BLaER1 (cell line): ENCODE data around the gene AQP6.

Experiments
- H3K27ac ChIP-seq: shearing (Covaris generic); formaldehyde crosslinking; 2 replicates; pipeline ENCODE4 v1.8.1; 2022
- H3K27me3 ChIP-seq: shearing (Covaris generic); formaldehyde crosslinking; 2 replicates; pipeline ENCODE4 v1.8.1; 2022
- H3K36me3 ChIP-seq: shearing (Covaris generic); formaldehyde crosslinking; 2 replicates; pipeline ENCODE4 v1.8.1; 2022
- H3K4me1 ChIP-seq: shearing (Covaris generic); formaldehyde crosslinking; 2 replicates; pipeline ENCODE4 v1.8.1; 2022
- H3K4me2 ChIP-seq: shearing (Covaris generic); formaldehyde crosslinking; 2 replicates; pipeline ENCODE4 v1.8.1; 2022
- H3K4me3 ChIP-seq: shearing (Covaris generic); formaldehyde crosslinking; 2 replicates; pipeline ENCODE4 v1.8.1; 2022
- H3K9ac ChIP-seq: shearing (Covaris generic); formaldehyde crosslinking; 2 replicates; pipeline ENCODE4 v1.8.1; 2022
- H3K9me3 ChIP-seq: shearing (Covaris generic); formaldehyde crosslinking; 2 replicates; pipeline ENCODE4 v1.8.1; 2022
- H4K20me1 ChIP-seq: shearing (Covaris generic); formaldehyde crosslinking; 2 replicates; pipeline ENCODE4 v1.8.1; 2022
- Cebpa-rat ChIP-seq: shearing (Covaris generic); IDR thresholded peaks from 2 replicates; pipeline ENCODE4 v1.8.1; 2022

The AQP6 gene

DNA sequence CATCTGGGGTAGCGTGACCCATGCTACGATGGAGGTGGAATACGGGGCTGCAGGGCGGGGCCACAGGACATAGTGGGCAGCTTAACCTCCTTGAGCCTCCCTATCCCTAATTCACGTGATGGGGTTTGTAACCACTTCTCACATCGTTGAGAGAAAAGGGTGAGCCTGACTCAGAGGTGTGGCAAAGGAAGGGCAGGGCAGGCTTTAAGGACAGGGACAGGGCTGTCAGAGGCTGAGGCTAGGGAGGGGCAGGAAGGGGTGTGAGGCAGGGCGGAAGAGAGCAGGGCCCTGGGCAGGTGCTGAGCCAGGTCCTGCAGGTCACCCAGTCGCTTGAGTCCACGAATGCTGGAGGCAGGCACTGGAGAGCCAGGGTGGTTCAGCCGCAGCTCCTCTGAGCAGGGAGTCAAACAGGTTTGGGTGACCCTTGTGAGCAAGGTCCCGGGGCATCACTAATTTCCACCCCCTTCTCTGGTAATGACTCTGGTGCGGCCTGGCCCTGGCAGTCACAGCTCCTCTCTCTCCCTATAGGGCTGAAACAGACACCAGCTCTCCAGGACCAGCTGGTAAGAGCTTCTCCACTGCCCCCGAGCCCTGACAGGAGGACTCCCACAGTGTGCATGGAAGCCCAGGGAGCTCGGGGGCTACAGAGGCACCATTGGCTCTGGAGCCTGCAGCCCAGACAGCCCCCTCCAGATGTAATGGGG lies 29.7 kb upstream of the AQP6 start:
- peaks cover 41% of the 10 kb centered on the region for H3K4me1 ChIP-seq
- H4K20me1 ChIP-seq, result no peaks in the 10 kb centered on the region
- no peak overlapping the region for H3K9ac ChIP-seq
- H3K4me2 ChIP-seq, result peak overlapping the region; percentile 67; the same call in 1 of the 2 replicates
- no peaks in the 10 kb centered on the region for H3K36me3 ChIP-seq
- H3K4me3 ChIP-seq, result no peak overlapping the region
- H3K27me3 ChIP-seq, result no peaks in the 10 kb centered on the region
- no peak for TF ChIP-seq Cebpa-rat
- H3K9me3 ChIP-seq, result no peaks in the 10 kb centered on the region
- no peak overlapping the region for H3K27ac ChIP-seq

DNA sequence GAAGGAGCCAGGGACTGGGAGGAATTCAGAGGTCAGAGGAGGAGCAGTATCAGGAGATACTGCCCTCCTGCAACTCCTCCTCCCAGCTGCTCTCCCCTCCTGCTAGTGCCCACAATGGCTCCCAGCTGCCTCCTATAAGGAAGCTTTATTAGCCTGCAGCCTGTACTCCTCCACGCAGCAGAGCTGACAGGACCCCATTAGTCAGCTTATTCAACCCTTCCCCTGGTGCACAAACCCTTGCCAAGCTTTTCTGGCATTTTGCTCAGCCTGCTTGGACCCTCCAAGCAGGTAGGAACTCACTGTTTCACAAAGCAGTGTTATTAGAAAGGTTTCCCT lies 29.2 kb upstream of the AQP6 start:
- Histone ChIP-seq H3K4me1 (peaks cover 41% of the 10 kb centered on the region), H3K9me3 (no peaks in the 10 kb centered on the region), H3K36me3 (no peaks in the 10 kb centered on the region), H3K27ac (no peak overlapping the region), H3K4me2 (peak overlapping the region; percentile 4; the same call in 1 of the 2 replicates), H3K9ac (no peak overlapping the region), H3K4me3 (no peak overlapping the region), H4K20me1 (no peaks in the 10 kb centered on the region), H3K27me3 (no peaks in the 10 kb centered on the region)
- TF ChIP-seq Cebpa-rat, result no peak

DNA sequence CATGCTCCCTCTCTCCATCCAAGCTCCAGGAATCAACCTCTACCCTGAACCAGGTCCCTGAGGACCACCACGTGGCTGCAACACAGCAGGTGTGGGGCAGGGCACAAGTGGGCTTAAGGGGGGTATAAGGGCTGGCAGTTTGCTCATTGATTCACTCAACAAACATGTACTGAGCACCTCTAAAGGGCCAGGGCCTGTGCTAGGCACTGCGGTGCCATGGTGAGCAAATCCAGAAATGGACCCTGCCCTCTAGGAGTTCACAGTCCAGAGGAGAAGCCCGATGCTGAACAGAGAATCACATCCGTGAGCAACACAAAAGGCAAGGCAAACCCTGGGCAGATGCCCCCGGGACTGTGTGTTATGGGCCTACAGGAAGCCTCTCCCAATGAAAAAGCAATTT lies 28.7 kb upstream of the AQP6 start:
- Histone ChIP-seq H3K36me3 (no peaks in the 10 kb centered on the region), H3K27ac (no peak overlapping the region), H3K4me3 (no peak overlapping the region), H3K27me3 (no peaks in the 10 kb centered on the region), H4K20me1 (no peaks in the 10 kb centered on the region), H3K4me1 (peaks cover 41% of the 10 kb centered on the region), H3K9me3 (no peaks in the 10 kb centered on the region), H3K4me2 (peak overlapping the region; percentile 4; the same call in 1 of the 2 replicates), H3K9ac (no peak overlapping the region)
- no peak for TF ChIP-seq Cebpa-rat

DNA sequence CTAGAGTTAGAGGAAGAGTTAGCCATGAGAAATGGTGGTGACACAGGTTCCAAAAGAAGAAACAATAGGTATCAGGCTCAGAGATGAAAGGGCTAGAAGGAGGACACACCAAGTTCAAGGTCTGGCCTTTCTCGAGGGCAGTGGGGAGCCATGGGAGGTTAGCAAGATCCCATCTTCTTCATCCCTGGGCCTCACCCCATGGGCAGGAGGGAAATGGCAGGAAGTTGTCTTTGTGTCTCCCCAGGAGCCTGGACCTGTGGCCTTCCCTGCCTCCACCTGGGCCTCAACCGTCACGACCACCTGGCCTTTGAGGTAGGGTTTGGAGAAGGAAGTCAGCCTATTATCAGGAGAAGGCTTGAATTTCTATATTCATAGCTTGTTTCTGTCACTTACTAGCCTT lies 28.0 kb upstream of the AQP6 start:
- H3K27me3 ChIP-seq, result no peaks in the 10 kb centered on the region
- no peak overlapping the region for H3K9ac ChIP-seq
- H3K9me3 ChIP-seq, result no peaks in the 10 kb centered on the region
- no peak overlapping the region for H3K4me3 ChIP-seq
- peak overlapping the region; percentile 82 for H3K4me2 ChIP-seq
- TF ChIP-seq Cebpa-rat, result no peak
- H3K36me3 ChIP-seq, result no peaks in the 10 kb centered on the region
- no peak overlapping the region for H3K27ac ChIP-seq
- H3K4me1 ChIP-seq, result peaks cover 41% of the 10 kb centered on the region
- no peaks in the 10 kb centered on the region for H4K20me1 ChIP-seq

DNA sequence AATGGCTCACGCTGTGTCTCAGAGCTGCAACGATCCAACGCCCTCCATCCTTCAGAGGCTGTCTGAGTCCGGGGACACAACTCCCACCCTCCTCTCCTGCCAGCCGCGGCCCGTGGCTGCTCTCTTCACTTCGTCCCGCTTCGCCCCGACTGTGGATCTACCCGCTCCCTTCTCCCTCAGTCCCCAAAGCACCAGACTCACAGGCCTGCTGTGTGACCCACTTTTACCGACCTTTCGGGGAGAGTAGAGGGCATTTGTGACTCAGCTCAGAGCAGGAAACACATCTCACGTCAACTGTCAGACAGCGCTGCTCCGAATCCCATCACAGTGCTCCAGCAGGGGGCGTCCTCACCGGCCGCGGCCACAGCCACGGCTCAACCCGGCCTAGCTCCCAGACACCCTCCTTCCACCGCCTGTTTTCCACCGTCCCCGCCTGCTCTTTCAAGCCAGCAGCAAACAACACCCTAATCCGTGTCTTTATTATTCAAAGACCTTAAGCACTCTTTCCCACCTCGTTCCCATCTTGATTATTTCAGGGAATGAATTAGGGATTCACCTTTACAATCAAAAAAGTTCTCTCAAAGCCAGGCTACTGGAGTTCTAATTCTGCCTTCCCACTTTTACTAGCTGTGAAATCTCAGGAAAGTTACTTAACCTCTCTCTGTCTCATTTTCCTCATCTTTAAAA lies 27.2 kb upstream of the AQP6 start:
- peak overlapping the region; percentile 60 for H3K4me3 ChIP-seq
- H3K9ac ChIP-seq, result peak overlapping the region; percentile 56; the same call in 1 of the 2 replicates
- no peak for TF ChIP-seq Cebpa-rat
- H3K27me3 ChIP-seq, result no peaks in the 10 kb centered on the region
- no peaks in the 10 kb centered on the region for H3K9me3 ChIP-seq
- peaks cover 42% of the 10 kb centered on the region for H3K4me1 ChIP-seq
- H3K4me2 ChIP-seq, result peak overlapping the region; percentile 82
- H3K27ac ChIP-seq, result no peak overlapping the region
- no peaks in the 10 kb centered on the region for H3K36me3 ChIP-seq
- H4K20me1 ChIP-seq, result no peaks in the 10 kb centered on the region

DNA sequence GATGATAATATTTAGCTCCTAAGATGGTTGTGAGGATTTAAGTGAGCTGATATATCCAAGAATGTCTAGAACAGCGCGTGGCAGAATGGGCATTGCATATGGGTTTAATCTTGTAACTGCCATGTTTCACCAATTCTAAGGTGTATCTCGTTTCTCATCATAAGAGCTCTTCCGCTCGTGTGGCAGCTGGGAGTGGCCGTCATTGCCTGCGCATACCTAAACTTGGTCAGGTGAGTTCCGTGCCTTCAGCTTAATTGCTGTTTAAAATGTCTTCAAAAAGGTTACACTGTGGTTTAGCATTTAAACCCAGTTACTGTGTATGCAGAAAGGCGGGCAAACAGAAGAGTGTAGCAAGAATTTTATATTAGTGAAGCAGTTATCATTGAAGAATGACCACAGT lies 26.7 kb upstream of the AQP6 start:
- H3K4me2 ChIP-seq, result peak overlapping the region; percentile 82; the same call in 1 of the 2 replicates
- no peaks in the 10 kb centered on the region for H3K27me3 ChIP-seq
- no peak for TF ChIP-seq Cebpa-rat
- H3K9ac ChIP-seq, result 0 out of 2 replicates have a peak overlapping the region, but pooled peaks have one; percentile 56
- no peak overlapping the region for H3K4me3 ChIP-seq
- no peaks in the 10 kb centered on the region for H3K36me3 ChIP-seq
- H4K20me1 ChIP-seq, result no peaks in the 10 kb centered on the region
- H3K27ac ChIP-seq, result no peak overlapping the region
- no peaks in the 10 kb centered on the region for H3K9me3 ChIP-seq
- H3K4me1 ChIP-seq, result peaks cover 47% of the 10 kb centered on the region

DNA sequence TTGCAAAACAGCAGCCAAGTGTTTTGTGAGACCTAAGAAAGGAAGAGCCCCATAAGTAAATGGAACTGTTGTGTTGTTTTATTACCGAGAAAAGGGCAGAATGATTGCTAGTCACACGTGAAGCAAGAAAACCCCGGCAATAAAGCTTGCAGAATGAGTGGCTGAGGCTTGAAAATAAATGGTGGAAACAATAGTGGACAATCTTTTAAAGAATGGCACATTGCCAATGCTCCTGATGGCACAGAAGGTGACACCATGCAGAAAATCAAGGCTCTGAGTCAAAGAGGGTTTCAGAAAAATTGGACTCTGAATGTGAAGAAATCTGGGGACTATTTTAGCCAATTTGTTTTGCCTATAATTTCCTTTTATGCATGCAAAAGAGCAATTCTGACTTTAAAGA lies 26.2 kb upstream of the AQP6 start:
- Histone ChIP-seq H4K20me1 (no peaks in the 10 kb centered on the region), H3K36me3 (no peaks in the 10 kb centered on the region), H3K9ac (no peak overlapping the region), H3K4me3 (no peak overlapping the region), H3K4me2 (no peak overlapping the region), H3K9me3 (no peaks in the 10 kb centered on the region), H3K27ac (no peak overlapping the region), H3K4me1 (peaks cover 51% of the 10 kb centered on the region), H3K27me3 (no peaks in the 10 kb centered on the region)
- no peak for TF ChIP-seq Cebpa-rat

DNA sequence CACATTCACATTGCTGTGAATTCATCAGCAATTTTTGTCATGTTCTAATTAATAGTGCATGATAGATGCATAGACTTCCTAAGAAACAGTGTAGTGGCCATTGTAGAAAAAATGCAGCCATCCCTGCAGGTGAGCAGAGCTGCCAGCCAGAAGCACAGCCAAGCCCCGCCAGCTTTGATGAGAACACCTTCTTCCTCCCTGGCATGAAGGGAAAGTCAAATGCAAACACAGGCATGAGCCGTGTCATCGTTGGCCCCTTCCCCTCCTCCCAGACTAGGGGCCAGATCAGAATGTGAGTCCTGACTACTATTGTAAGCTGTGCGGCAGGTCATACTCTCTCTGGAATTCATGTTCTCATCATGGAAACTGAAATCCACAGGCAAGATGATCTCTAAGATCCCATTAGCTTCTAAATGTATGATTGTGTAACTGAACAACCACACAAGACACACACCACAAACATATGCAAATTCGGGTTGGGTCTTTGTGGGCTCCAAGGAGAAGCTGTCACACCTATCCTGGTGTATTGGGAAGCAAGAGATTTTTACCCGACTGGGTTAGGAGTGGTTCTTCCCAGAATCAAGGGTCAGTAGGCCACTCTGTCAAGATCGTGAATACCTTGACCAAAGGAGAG lies 25.0 kb upstream of the AQP6 start:
- TF ChIP-seq Cebpa-rat, result no peak
- Histone ChIP-seq H3K9me3 (no peaks in the 10 kb centered on the region), H3K4me3 (no peak overlapping the region), H4K20me1 (no peaks in the 10 kb centered on the region), H3K27me3 (no peaks in the 10 kb centered on the region), H3K36me3 (no peaks in the 10 kb centered on the region), H3K27ac (no peak overlapping the region), H3K4me2 (no peak overlapping the region), H3K4me1 (peaks cover 52% of the 10 kb centered on the region), H3K9ac (no peak overlapping the region)

DNA sequence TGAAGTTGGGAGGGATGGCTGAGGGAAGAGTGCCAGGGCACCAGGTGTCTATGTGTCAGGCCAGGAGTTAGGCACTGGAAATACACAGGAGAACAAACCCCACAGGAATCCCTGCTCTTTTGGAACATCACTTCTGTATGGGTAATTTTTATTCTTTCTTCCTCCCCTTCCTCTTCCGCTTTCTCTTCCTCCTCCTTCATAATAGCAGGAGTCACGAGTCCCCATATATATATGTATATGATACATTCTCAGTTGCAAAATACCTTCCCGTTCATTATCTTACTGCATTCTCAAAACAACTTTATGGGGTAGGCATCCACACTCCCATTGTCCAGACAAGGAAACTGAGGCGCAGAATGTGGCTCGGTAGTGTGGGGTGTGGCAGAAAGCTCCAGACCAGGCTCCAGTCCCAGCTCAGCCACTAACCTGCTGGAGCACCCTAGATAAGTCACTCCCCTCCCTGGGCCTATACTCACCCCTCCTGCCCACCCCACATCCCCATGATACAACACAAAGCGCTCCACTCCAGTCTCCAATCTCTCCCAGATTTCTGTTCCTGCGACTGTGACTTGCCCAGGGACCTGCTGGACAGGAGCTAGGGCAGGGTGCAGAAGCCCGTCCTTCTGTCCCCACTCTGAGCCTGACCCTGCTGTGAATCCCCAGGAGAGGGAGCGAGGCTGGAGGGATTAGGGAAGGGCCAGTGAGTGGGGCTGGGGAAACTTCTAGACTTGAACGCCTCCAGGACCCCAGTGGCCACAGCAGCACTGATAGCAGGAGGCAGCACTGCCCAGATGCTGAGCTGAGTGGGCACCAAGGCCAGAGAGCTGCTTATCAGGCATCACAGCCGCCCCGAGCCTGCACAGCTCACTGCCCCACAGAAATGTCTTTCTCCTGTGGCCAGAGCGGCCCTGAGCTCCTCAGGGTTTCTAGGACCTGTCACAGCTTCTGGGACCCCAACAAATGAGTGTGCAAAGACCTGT lies 23.6 kb upstream of the AQP6 start:
- peaks cover 11% of the 10 kb centered on the region for H3K27me3 ChIP-seq
- H3K4me1 ChIP-seq, result peaks cover 50% of the 10 kb centered on the region
- H3K9ac ChIP-seq, result no peak overlapping the region
- H3K27ac ChIP-seq, result no peak overlapping the region
- no peaks in the 10 kb centered on the region for H3K36me3 ChIP-seq
- no peak for TF ChIP-seq Cebpa-rat
- H4K20me1 ChIP-seq, result no peaks in the 10 kb centered on the region
- no peaks in the 10 kb centered on the region for H3K9me3 ChIP-seq
- no peak overlapping the region for H3K4me3 ChIP-seq
- no peak overlapping the region for H3K4me2 ChIP-seq
